ENCODE measurements around the gene HTT. TPM values are rescaled to one million over a fixed set of nuclear protein-coding genes. Genes with fewer than 3 reads are reported as not detected.

HTT gene
- polyA plus RNA-seq, 3 donors, result 1.8 to 27.1 (median 3.0) TPM

DNA sequence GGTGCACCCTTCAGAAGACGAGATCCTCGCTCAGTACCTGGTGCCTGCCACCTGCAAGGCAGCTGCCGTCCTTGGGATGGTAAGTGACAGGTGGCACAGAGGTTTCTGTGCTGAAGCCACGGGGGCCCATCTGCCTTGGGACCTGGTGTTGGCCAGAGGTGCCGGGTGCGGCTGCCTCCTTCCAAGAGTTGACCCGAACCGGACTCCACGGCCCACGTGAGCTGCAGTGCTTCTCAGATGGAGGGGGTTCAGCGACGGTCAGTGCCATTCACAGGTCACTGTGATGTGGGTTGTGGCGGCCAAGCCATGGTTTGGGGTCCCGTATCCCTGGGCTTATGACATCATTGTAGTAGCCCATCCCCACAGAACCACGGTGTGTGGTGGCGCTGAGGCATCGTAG, 155.5 kb downstream of the HTT start:
- Mint-ChIP-seq H3K27me3 (ENCODE audit: low read depth in 3 of 3) (peaks cover 0 to 3% (median 0%) of the 10 kb centered on the region in 3 donors), H3K9me3 (peaks cover 0 to 4% (median 0%) of the 10 kb centered on the region in 7 donors), H3K27ac (peak overlapping the region in 2 of 7 donors; percentile 70 to 79), H3K36me3 (peaks cover 67 to 75% of the 10 kb centered on the region in 2 donors), H3K4me3 (no peak overlapping the region), H3K4me1 (peaks cover 24% of the 10 kb centered on the region)
- H3K79me2 ChIP-seq (ENCODE audit: insufficient read depth, low read length), result peaks cover 4% of the 10 kb centered on the region
- TF ChIP-seq, protein P1, sequence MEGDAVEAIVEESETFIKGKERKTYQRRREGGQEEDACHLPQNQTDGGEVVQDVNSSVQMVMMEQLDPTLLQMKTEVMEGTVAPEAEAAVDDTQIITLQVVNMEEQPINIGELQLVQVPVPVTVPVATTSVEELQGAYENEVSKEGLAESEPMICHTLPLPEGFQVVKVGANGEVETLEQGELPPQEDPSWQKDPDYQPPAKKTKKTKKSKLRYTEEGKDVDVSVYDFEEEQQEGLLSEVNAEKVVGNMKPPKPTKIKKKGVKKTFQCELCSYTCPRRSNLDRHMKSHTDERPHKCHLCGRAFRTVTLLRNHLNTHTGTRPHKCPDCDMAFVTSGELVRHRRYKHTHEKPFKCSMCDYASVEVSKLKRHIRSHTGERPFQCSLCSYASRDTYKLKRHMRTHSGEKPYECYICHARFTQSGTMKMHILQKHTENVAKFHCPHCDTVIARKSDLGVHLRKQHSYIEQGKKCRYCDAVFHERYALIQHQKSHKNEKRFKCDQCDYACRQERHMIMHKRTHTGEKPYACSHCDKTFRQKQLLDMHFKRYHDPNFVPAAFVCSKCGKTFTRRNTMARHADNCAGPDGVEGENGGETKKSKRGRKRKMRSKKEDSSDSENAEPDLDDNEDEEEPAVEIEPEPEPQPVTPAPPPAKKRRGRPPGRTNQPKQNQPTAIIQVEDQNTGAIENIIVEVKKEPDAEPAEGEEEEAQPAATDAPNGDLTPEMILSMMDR (IDR thresholded peaks at IDR 0.05), result no peak
- no peak overlapping the region for H3K4me2 ChIP-seq (replicated peaks; ENCODE audit: extremely low read depth, low read length, poor library complexity, severe bottlenecking)
- no peak overlapping the region for H2AFZ ChIP-seq (ENCODE audit: insufficient read depth, low read depth, low read length, poor library complexity, severe bottlenecking)
- intact Hi-C loops (cut with micrococcal nuclease), result loop anchor here (5.0 kb wide), 3 partner anchors 38 to 62 kb away; partner anchors contain the start of gene RGS12 (in 1 of the 2)
- no peak overlapping the region for H3K27ac ChIP-seq (ENCODE audit: low read depth in 1 of 2, low read length in 2 of 2)
- no peak for DNase-seq
- no peak overlapping the region for H3K4me3 ChIP-seq (replicated peaks in 1 of 3; ENCODE audit: low read depth in 2 of 3, low read length in 3 of 3)
- H3K4me1 ChIP-seq (ENCODE audit: control insufficient read depth in 1 of 2, insufficient read depth in 2 of 2, low read length in 2 of 2), result peaks cover 27 to 28% of the 10 kb centered on the region in 2 donors
- H3K9me3 ChIP-seq (replicated peaks in 1 of 2; ENCODE audit: control insufficient read depth in 1 of 2, insufficient read depth in 1 of 2, low read length in 2 of 2), result no peaks in the 10 kb centered on the region
- H4K20me1 ChIP-seq (ENCODE audit: insufficient read depth, low read length), result no peaks in the 10 kb centered on the region
- WGBS (ENCODE audit: insufficient coverage), result 95% methylated on average over 17 of the region's 17 CpGs
- no peak overlapping the region for H3K9ac ChIP-seq (ENCODE audit: insufficient read depth, low read length, poor library complexity, severe bottlenecking)
- no peaks in the 10 kb centered on the region for H3K27me3 ChIP-seq (ENCODE audit: control insufficient read depth in 2 of 2, insufficient read depth in 2 of 2, low read length in 2 of 2)
- H3K36me3 ChIP-seq (replicated peaks in 1 of 2; ENCODE audit: control insufficient read depth in 1 of 2, insufficient read depth in 2 of 2, low read length in 2 of 2), result peaks cover 71 to 72% of the 10 kb centered on the region in 2 donors

DNA sequence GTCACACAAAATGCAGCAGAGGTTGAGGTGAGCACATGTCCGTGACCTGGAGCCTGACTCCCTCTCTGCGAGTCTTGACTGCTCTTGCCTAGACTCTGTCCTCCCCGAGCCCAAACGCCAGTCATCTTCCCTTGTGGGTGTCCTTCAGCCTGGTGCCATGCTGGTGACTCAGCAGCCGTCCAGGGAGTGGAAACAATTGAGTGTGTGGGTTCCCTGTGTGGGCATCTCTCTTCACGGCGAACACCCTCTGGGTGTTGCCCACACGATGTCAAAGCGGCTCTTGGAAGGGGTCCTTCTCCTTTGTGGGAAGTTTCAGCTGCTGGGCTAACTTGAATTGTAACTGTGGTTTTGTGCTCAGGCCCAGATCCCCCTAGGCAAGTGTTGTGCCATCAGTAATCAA, 157.0 kb downstream of the HTT start:
- Histone ChIP-seq H3K9me3 (replicated peaks in 1 of 2; ENCODE audit: control insufficient read depth in 1 of 2, insufficient read depth in 1 of 2, low read length in 2 of 2) (no peaks in the 10 kb centered on the region), H3K4me1 (ENCODE audit: control insufficient read depth in 1 of 2, insufficient read depth in 2 of 2, low read length in 2 of 2) (peaks cover 12 to 13% of the 10 kb centered on the region in 2 donors), H3K36me3 (replicated peaks in 1 of 2; ENCODE audit: control insufficient read depth in 1 of 2, insufficient read depth in 2 of 2, low read length in 2 of 2) (peaks cover 86 to 87% of the 10 kb centered on the region in 2 donors), H4K20me1 (ENCODE audit: insufficient read depth, low read length) (no peaks in the 10 kb centered on the region), H3K4me3 (replicated peaks in 1 of 3; ENCODE audit: low read depth in 2 of 3, low read length in 3 of 3) (no peak overlapping the region), H3K27ac (ENCODE audit: low read depth in 1 of 2, low read length in 2 of 2) (peak overlapping the region in 1 of 2 donors; percentile 24), H3K4me2 (replicated peaks; ENCODE audit: extremely low read depth, low read length, poor library complexity, severe bottlenecking) (no peak overlapping the region), H3K79me2 (ENCODE audit: insufficient read depth, low read length) (no peaks in the 10 kb centered on the region), H3K9ac (ENCODE audit: insufficient read depth, low read length, poor library complexity, severe bottlenecking) (no peak overlapping the region), H2AFZ (ENCODE audit: insufficient read depth, low read depth, low read length, poor library complexity, severe bottlenecking) (no peak overlapping the region), H3K27me3 (ENCODE audit: control insufficient read depth in 2 of 2, insufficient read depth in 2 of 2, low read length in 2 of 2) (no peaks in the 10 kb centered on the region)
- TF ChIP-seq, protein P1 (IDR thresholded peaks at IDR 0.05), result no peak
- peak overlapping the region in 4 of 7 donors; percentile 10 to 85 (median 76) for H3K27ac Mint-ChIP-seq
- no peak overlapping the region for H3K4me3 Mint-ChIP-seq
- 77% methylated on average over 9 of the region's 9 CpGs for WGBS (ENCODE audit: insufficient coverage)
- H3K4me1 Mint-ChIP-seq, result peaks cover 9% of the 10 kb centered on the region
- H3K9me3 Mint-ChIP-seq, result peaks cover 0 to 4% (median 0%) of the 10 kb centered on the region in 7 donors
- peaks cover 0 to 2% (median 0%) of the 10 kb centered on the region in 3 donors for H3K27me3 Mint-ChIP-seq (ENCODE audit: low read depth in 3 of 3)
- intact Hi-C loops (cut with micrococcal nuclease), result loop anchor here in 1 of 2 donors (5.0 kb wide), 2 partner anchors 39 to 51 kb away; no protein-coding TSS in a partner anchor
- peaks cover 77 to 87% of the 10 kb centered on the region in 2 donors for H3K36me3 Mint-ChIP-seq
- no peak for DNase-seq
